Right atrium auricular region (tissue), 2 donors: ENCODE results near the gene GDPD1. TPM values are rescaled to one million over a fixed set of nuclear protein-coding genes. Genes with fewer than 3 reads are reported as not detected.
"Not testable (repeated sequence)": the region's sequence is repeated elsewhere in the genome, so short reads cannot be mapped to it uniquely, and the experiment has no call there.

Experiments
- DNase-seq: peaks from one replicate; pipeline ENCODE4 v3.0.0-alpha.2; 2019; ENCODE audit warnings: low spot score
- H3K27ac ChIP-seq, 2 donors: fragments of 200-600 bp; sonication (generic); 1 replicate in 1 of 2; 2 replicates in 1 of 2; pipeline ENCODE4 v1.5.1; 2016 to 2019
- H3K27me3 ChIP-seq, 2 donors: fragments of 200-600 bp; sonication (generic); one replicate each; pipeline versions ENCODE4 v1.5.1 to v1.6.0; 2017 to 2019
- H3K36me3 ChIP-seq: fragments of 200-600 bp; sonication (generic); one replicate; pipeline ENCODE4 v1.5.1; 2016
- H3K4me1 ChIP-seq, 2 donors: fragments of 200-600 bp; sonication (generic); one replicate each; pipeline versions ENCODE4 v1.5.1 to v1.6.0; 2017 to 2019
- H3K4me3 ChIP-seq, 2 donors: fragments of 200-600 bp; sonication (generic); 1 replicate in 1 of 2; 2 replicates in 1 of 2; pipeline ENCODE4 v1.5.1; 2017 to 2019; ENCODE audit warnings: mild to moderate bottlenecking in 1 of 2, moderate library complexity in 1 of 2
- H3K9me3 ChIP-seq, 2 donors: fragments of 200-600 bp; sonication (generic); one replicate each; pipeline ENCODE4 v1.5.1; 2019
- CTCF ChIP-seq, 2 donors: fragments of 200-600 bp; sonication (generic); IDR thresholded peaks; one replicate each; pipeline ENCODE4 v1.5.1; 2019; ENCODE audit warnings: antibody characterized with exemption in 2 of 2
- total RNA-seq, 2 donors: library from RNA; depleted of rRNA; stranded (reverse); fragments of >200 nt; gene quantifications; one replicate each; pipeline ENCODE4 v1.1.0, GENCODE V29; 2016

Gene GDPD1
- total RNA-seq, 2 donors from 2014 or later = 1.3 to 3.7 TPM

- TF ChIP-seq CTCF (IDR thresholded peaks at IDR 0.05) = no peak
- H3K36me3 ChIP-seq = no peaks in the 10 kb centered on the region
Observed at GRCh38 chr17:59199398-59199797, 20.9 kb upstream of the GDPD1 start.

GRCh38 chr17:59202320-59202719, 18.0 kb upstream of the GDPD1 start:
- no peaks in the 10 kb centered on the region for H3K9me3 ChIP-seq
- H3K4me1 ChIP-seq = no peaks in the 10 kb centered on the region
- no peak overlapping the region for H3K27ac ChIP-seq
- H3K4me3 ChIP-seq = no peak overlapping the region
- H3K27me3 ChIP-seq = no peaks in the 10 kb centered on the region
- TF ChIP-seq CTCF (IDR thresholded peaks at IDR 0.05) = no peak
- no peak for DNase-seq
- no peaks in the 10 kb centered on the region for H3K36me3 ChIP-seq

More at GRCh38 chr17:59199398-59199797, 20.9 kb upstream of the GDPD1 start:
- no peak overlapping the region for H3K27ac ChIP-seq
- H3K4me3 ChIP-seq = no peak overlapping the region
- no peaks in the 10 kb centered on the region for H3K27me3 ChIP-seq
- no peaks in the 10 kb centered on the region for H3K4me1 ChIP-seq
- no peaks in the 10 kb centered on the region for H3K9me3 ChIP-seq
- DNase-seq = no peak

GRCh38 chr17:59219370-59219769, 941 bp upstream of the GDPD1 start:
- TF ChIP-seq CTCF (IDR thresholded peaks at IDR 0.05) = no peak
- H3K27ac ChIP-seq = no peak overlapping the region
- peaks cover 0 to 4% of the 10 kb centered on the region in 2 donors for H3K4me1 ChIP-seq

GRCh38 chr17:59219992-59220327, 351 bp upstream of the GDPD1 start:
- Histone ChIP-seq H3K4me3 (peak overlapping the region; percentile 74 to 76), H3K27me3 (no peaks in the 10 kb centered on the region), H3K27ac (no peak overlapping the region), H3K36me3 (peaks cover under 1% of the 10 kb centered on the region), H3K9me3 (no peaks in the 10 kb centered on the region), H3K4me1 (peaks cover 0 to 3% of the 10 kb centered on the region in 2 donors)
- TF ChIP-seq CTCF (IDR thresholded peaks at IDR 0.05) = no peak
- no peak for DNase-seq

More at GRCh38 chr17:59219370-59219769, 941 bp upstream of the GDPD1 start:
- Histone ChIP-seq H3K36me3 (peaks cover 6% of the 10 kb centered on the region), H3K4me3 (no peak overlapping the region), H3K9me3 (no peaks in the 10 kb centered on the region), H3K27me3 (no peaks in the 10 kb centered on the region)
- DNase-seq = no peak

GRCh38 chr17:59221159-59221847, 992 bp downstream of the GDPD1 start:
- peaks cover 0 to 3% of the 10 kb centered on the region in 2 donors for H3K4me1 ChIP-seq
- peak overlapping the region; percentile 74 to 79 for H3K27ac ChIP-seq
- H3K27me3 ChIP-seq = no peaks in the 10 kb centered on the region
- peak overlapping the region; percentile 74 to 76 for H3K4me3 ChIP-seq
- TF ChIP-seq CTCF (IDR thresholded peaks at IDR 0.05) = no peak
- H3K36me3 ChIP-seq = no peaks in the 10 kb centered on the region
- no peak for DNase-seq
- H3K9me3 ChIP-seq = no peaks in the 10 kb centered on the region

- TF ChIP-seq CTCF (IDR thresholded peaks at IDR 0.05) = no peak
- peaks cover 0 to 3% of the 10 kb centered on the region in 2 donors for H3K4me1 ChIP-seq
- no peaks in the 10 kb centered on the region for H3K9me3 ChIP-seq
- DNase-seq = no peak
- no peak overlapping the region for H3K4me3 ChIP-seq
- no peaks in the 10 kb centered on the region for H3K36me3 ChIP-seq
- no peaks in the 10 kb centered on the region for H3K27me3 ChIP-seq
- no peak overlapping the region for H3K27ac ChIP-seq
Observed at GRCh38 chr17:59223813-59224212, 3.5 kb downstream of the GDPD1 start.

GRCh38 chr17:59228588-59228987, 8.3 kb downstream of the GDPD1 start:
- not testable (repeated sequence) for H3K9me3 ChIP-seq, DNase-seq, H3K4me3 ChIP-seq, H3K4me1 ChIP-seq, H3K36me3 ChIP-seq, H3K27ac ChIP-seq, H3K27me3 ChIP-seq
